Effector memory CD8-positive, alpha-beta T cell (primary cell): Measurements from ENCODE around the gene ATP2B2.

Source experiments
- ATAC-seq: fragments of 150-1000 bp; cut with Tn5 transposase; replicated peaks from 2 replicates; pipeline ENCODE4 v1.10.0; 2021; ENCODE audit warnings: mild to moderate bottlenecking, moderate library complexity
- DNase-seq, 3 experiments: peaks; one replicate each; pipeline ENCODE4 v3.0.0; 2021
- H3K27ac Mint-ChIP-seq, 2 donors: one replicate each; pipeline ENCODE4 v1.8.0; 2022; ENCODE audit warnings: mild to moderate bottlenecking in 2 of 2, mixed read lengths in 2 of 2, moderate library complexity in 2 of 2
- H3K27me3 Mint-ChIP-seq, 2 donors: one replicate each; pipeline ENCODE4 v1.8.0; 2022; ENCODE audit warnings: mixed read lengths in 2 of 2
- H3K36me3 Mint-ChIP-seq: one replicate; pipeline ENCODE4 v1.8.0; 2022; ENCODE audit warnings: mild to moderate bottlenecking, moderate library complexity, mixed read lengths; ENCODE audit not compliant: insufficient read depth
- H3K4me1 Mint-ChIP-seq, 2 donors: one replicate each; pipeline ENCODE4 v1.8.0; 2022; ENCODE audit warnings: low read depth in 2 of 2, mixed read lengths in 2 of 2
- H3K4me3 Mint-ChIP-seq, 2 donors: one replicate each; pipeline ENCODE4 v1.8.0; 2022; ENCODE audit warnings: mild to moderate bottlenecking in 2 of 2, mixed read lengths in 2 of 2, moderate library complexity in 2 of 2
- H3K9me3 Mint-ChIP-seq, 2 donors: one replicate each; pipeline ENCODE4 v1.8.0; 2022; ENCODE audit warnings: mixed read lengths in 2 of 2

The ATP2B2 gene

DNA sequence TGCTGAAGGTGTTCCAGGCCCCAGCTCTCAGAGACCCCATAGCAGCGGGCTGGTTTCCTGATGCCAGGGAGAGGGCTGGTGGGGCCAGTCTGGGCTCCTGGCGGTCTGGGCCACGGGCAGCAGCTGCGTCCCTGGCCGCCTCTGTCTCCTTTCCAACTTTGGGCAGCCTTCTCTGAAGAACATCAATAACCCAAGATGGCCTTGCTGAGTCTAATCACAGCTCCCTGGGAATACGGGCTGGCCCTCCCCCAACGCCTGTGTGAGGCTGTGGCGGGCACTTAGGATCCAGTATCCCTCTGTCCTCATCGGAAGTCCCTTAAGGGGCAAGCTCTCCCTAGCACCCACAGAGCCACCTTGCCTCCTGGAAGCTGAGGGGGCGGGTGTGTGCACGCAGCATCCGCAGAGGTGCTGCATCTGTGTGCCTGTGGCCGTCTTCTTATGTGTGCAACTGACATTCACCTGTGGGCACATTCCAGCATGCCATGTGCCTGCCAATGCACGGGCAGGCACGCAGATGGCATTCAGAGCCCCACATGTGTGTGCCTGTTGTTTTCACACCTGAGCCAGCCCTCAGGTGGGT lies 2.1 kb downstream of the ATP2B2 start:
- ATAC-seq (no peak), DNase-seq (no peak)
- Mint-ChIP-seq H3K27me3 (peaks cover 11 to 71% of the 10 kb centered on the region in 2 donors), H3K4me3 (no peak overlapping the region), H3K36me3 (no peaks in the 10 kb centered on the region), H3K4me1 (peaks cover 3 to 8% of the 10 kb centered on the region in 2 donors), H3K9me3 (no peaks in the 10 kb centered on the region), H3K27ac (no peak overlapping the region)

GRCh38 chr3:10502185-10502880 lies 3.1 kb downstream of the ATP2B2 start:
- Mint-ChIP-seq H3K4me3 (no peak overlapping the region), H3K4me1 (peaks cover 3 to 8% of the 10 kb centered on the region in 2 donors), H3K27me3 (peaks cover 11 to 62% of the 10 kb centered on the region in 2 donors), H3K27ac (no peak overlapping the region), H3K9me3 (no peaks in the 10 kb centered on the region), H3K36me3 (no peaks in the 10 kb centered on the region)
- DNase-seq (no peak), ATAC-seq (no peak)

- Mint-ChIP-seq H3K9me3 (no peaks in the 10 kb centered on the region), H3K27me3 (peaks cover 11 to 62% of the 10 kb centered on the region in 2 donors), H3K4me1 (peaks cover 3 to 8% of the 10 kb centered on the region in 2 donors), H3K27ac (no peak overlapping the region), H3K36me3 (no peaks in the 10 kb centered on the region), H3K4me3 (no peak overlapping the region)
- ATAC-seq (no peak), DNase-seq (no peak)
These were observed 3.7 kb downstream of the ATP2B2 start for GRCh38 chr3:10501664-10502052.

DNA sequence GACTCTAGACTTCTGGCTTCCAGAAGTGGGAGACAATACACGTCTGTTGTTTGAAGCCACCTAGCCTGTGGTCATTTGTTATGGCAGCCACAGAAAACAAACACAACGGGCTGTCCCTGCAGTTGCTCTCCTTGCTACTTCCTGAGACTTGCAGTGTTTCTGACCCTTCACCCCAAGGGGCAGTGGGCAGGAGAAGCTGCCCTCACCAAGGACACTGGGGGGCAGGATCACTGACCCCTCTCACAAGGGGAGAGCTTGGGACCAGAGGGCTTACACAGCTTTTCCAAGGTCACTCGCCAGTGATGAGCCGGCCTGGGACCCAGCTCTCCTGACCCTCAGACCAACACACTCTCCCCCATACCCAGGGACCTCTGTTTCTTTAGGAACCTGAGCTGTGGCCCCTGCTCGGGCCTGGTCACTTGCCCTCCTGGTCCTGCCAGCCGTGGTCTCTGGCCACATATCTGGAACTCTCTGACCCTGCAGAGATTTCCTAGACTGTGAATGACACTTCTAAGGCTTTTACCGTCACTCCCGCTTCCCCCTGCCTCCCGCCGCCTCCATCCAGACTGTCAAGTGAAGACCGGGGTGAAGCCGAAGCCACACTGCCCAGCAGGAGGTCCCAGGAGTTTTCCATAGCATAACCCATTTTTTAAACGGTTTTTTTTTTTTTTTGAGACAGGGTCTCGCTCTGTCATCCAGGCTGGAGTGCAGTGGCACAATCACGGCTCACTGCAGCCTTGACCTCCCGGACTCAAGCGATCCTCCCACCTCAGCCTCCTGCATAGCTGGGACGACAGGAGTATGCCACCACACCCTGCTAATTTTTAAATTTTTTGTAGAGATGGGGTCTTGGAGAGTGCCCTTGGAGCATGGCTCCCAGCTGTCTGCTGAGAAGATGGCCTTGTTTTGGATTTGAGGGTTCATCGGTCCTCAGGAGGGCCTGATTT lies 4.4 kb downstream of the ATP2B2 start:
- no peak overlapping the region for H3K27ac Mint-ChIP-seq
- peaks cover 11 to 57% of the 10 kb centered on the region in 2 donors for H3K27me3 Mint-ChIP-seq
- no peak overlapping the region for H3K4me3 Mint-ChIP-seq
- H3K9me3 Mint-ChIP-seq, result no peaks in the 10 kb centered on the region
- H3K36me3 Mint-ChIP-seq, result no peaks in the 10 kb centered on the region
- DNase-seq (no peak), ATAC-seq (no peak)
- peaks cover 3 to 8% of the 10 kb centered on the region in 2 donors for H3K4me1 Mint-ChIP-seq

DNA sequence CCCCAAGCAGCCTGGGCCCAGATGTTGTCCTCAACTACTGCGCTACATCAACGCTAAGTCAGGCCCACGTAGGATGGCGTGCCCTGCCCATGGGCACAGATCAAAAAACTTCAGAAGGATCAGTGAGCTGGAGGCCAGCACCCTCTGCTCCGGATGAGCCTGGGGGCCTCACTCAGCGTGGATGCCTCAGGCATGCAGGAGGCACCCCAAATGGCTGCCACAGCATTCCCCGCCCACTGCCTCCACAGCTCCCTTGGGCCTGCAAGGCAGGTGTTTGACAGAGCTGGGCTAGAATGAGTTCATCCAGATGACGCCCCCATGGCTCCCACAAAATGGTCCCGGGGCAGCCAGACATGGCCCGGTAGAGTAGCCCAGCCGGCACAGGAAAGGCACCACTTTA lies 7.1 kb downstream of the ATP2B2 start:
- peaks cover 3 to 5% of the 10 kb centered on the region in 2 donors for H3K4me1 Mint-ChIP-seq
- no peaks in the 10 kb centered on the region for H3K9me3 Mint-ChIP-seq
- H3K27me3 Mint-ChIP-seq, result peaks cover 5 to 44% of the 10 kb centered on the region in 2 donors
- ATAC-seq (no peak), DNase-seq (no peak)
- no peak overlapping the region for H3K4me3 Mint-ChIP-seq
- no peaks in the 10 kb centered on the region for H3K36me3 Mint-ChIP-seq
- H3K27ac Mint-ChIP-seq, result no peak overlapping the region

DNA sequence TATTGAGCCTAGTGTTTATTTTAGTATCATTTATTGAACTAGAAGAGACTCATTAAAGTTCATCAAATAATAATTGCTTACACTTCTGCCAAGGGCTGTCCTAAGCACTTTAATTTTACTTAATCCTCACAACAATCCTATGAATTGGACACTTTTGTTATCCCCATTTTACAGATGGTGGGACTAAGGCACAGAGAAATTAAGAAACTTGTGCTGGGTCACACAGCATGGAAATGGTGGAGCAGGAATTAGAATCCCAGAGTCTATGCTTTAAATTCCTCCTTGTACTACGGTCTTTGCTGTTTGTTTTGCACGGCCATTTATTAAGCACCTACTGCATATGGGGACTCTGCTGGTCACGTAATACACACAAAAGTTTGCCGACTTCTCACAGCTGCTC lies 7.9 kb downstream of the ATP2B2 start:
- ATAC-seq (no peak), DNase-seq (no peak)
- no peak overlapping the region for H3K4me3 Mint-ChIP-seq
- no peak overlapping the region for H3K27ac Mint-ChIP-seq
- H3K9me3 Mint-ChIP-seq, result no peaks in the 10 kb centered on the region
- peaks cover 5 to 47% of the 10 kb centered on the region in 2 donors for H3K27me3 Mint-ChIP-seq
- H3K4me1 Mint-ChIP-seq, result peaks cover 3 to 5% of the 10 kb centered on the region in 2 donors
- H3K36me3 Mint-ChIP-seq, result peaks cover 4% of the 10 kb centered on the region

- no peaks in the 10 kb centered on the region for H3K9me3 Mint-ChIP-seq
- no peak overlapping the region for H3K27ac Mint-ChIP-seq
- DNase-seq (no peak), ATAC-seq (no peak)
- H3K36me3 Mint-ChIP-seq, result peaks cover 4% of the 10 kb centered on the region
- H3K4me3 Mint-ChIP-seq, result no peak overlapping the region
- H3K4me1 Mint-ChIP-seq, result peaks cover 3 to 5% of the 10 kb centered on the region in 2 donors
- peaks cover 0 to 39% of the 10 kb centered on the region in 2 donors for H3K27me3 Mint-ChIP-seq
These were observed 9.1 kb downstream of the ATP2B2 start for GRCh38 chr3:10496121-10496863.

DNA sequence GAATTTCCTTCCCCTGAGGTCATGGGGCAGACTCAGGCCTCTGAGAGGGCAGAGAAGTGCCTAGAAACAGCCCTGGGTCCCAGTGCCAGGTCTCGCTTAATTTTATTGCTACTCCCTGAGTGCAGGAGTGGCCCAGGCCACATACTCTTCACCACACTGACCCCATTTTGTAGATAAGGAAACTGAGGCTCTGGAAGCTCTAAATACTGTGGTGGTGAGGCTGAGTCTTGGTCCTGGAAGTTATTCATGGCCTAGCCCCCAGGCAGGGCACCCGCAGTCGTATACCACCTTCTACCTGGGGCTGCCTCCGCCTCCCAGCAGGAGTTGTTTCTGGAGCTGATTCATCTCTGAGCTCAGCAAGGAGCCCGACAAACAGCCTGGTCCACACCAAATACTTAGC lies 9.8 kb downstream of the ATP2B2 start:
- peaks cover 4% of the 10 kb centered on the region for H3K36me3 Mint-ChIP-seq
- peaks cover 0 to 32% of the 10 kb centered on the region in 2 donors for H3K27me3 Mint-ChIP-seq
- no peak overlapping the region for H3K27ac Mint-ChIP-seq
- ATAC-seq (no peak), DNase-seq (no peak)
- H3K9me3 Mint-ChIP-seq, result no peaks in the 10 kb centered on the region
- no peak overlapping the region for H3K4me3 Mint-ChIP-seq
- H3K4me1 Mint-ChIP-seq, result peaks cover 3 to 5% of the 10 kb centered on the region in 2 donors

DNA sequence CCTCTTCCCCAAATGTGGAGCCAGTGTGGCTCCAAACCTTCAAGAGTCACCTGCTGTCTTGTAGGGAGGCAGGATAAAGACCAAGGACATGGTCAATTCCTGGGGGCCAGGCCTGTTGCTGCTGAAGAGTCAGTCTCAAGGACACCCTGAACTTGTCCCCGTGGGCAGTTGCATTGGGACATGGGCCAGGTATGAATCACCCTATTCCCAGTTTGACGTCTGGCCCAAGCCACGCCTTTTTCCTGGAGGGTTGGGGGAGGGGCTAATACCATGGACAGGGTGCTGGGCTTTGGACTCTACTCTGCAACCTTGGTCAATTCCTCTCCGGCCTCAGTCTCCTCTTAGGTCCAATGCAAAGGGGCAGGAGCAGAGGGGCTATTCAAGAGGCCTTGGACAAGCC lies 10.4 kb downstream of the ATP2B2 start:
- H3K27me3 Mint-ChIP-seq, result peaks cover 0 to 26% of the 10 kb centered on the region in 2 donors
- H3K36me3 Mint-ChIP-seq, result peaks cover 4% of the 10 kb centered on the region
- DNase-seq (no peak), ATAC-seq (no peak)
- H3K27ac Mint-ChIP-seq, result no peak overlapping the region
- no peak overlapping the region for H3K4me3 Mint-ChIP-seq
- no peaks in the 10 kb centered on the region for H3K9me3 Mint-ChIP-seq
- peaks cover 0 to 1% of the 10 kb centered on the region in 2 donors for H3K4me1 Mint-ChIP-seq

GRCh38 chr3:10494180-10494579 lies 11.2 kb downstream of the ATP2B2 start:
- Mint-ChIP-seq H3K4me1 (no peaks in the 10 kb centered on the region), H3K27ac (no peak overlapping the region), H3K36me3 (peaks cover 4% of the 10 kb centered on the region), H3K9me3 (no peaks in the 10 kb centered on the region), H3K27me3 (peaks cover 0 to 24% of the 10 kb centered on the region in 2 donors), H3K4me3 (no peak overlapping the region)
- ATAC-seq, result no peak
- DNase-seq, result no peak

GRCh38 chr3:10493202-10493589 lies 12.2 kb downstream of the ATP2B2 start:
- no peak for DNase-seq
- H3K27me3 Mint-ChIP-seq, result peaks cover 0 to 24% of the 10 kb centered on the region in 2 donors

DNA sequence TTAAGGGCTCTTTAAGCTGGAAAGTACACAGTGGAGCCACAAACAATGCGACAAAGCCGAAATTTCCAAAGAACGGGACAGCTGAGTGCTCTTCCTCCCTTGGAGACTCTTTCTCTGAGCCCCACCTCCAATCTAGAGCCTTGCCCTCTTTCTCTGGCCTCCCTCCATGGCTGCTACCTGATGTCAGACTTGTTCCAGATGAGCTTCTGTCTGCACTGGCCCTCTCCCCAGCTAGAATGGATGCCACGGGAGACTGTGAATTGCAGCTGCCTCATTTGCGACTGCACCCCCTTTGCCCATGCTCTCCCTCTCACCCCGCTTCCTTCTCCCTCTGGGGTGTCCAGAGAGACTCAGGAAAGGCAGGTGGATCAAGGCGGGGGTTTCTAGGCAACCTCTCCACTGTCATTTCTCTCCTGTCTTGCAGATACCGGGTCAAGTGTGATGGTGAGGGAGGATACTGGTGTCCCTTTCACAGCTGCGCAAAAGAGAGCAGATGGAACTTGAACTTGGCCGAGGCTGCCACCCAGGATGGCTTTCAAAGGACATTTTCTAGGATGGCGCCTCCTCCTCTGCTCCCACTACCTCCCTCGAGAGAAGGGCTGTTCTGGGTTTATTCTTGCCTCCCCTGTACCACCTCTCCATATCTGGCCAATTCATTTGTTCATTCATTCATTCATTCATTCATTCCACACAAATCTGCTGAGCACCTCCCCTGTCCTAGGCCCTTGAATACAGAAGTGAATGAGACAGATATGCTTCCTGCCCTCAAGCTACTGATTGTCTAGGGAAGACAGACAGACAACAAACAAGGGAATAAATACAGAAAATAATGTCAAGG lies 12.8 kb downstream of the ATP2B2 start:
- H3K27me3 Mint-ChIP-seq, result peaks cover 0 to 24% of the 10 kb centered on the region in 2 donors
- no peaks in the 10 kb centered on the region for H3K9me3 Mint-ChIP-seq
- H3K4me1 Mint-ChIP-seq, result no peaks in the 10 kb centered on the region
- H3K4me3 Mint-ChIP-seq, result no peak overlapping the region
- no peak overlapping the region for H3K27ac Mint-ChIP-seq
- DNase-seq (no peak), ATAC-seq (no peak)
- H3K36me3 Mint-ChIP-seq, result peaks cover 4% of the 10 kb centered on the region

More at GRCh38 chr3:10493202-10493589, 12.2 kb downstream of the ATP2B2 start:
- H3K27ac Mint-ChIP-seq, result no peak overlapping the region
- no peak overlapping the region for H3K4me3 Mint-ChIP-seq
- no peaks in the 10 kb centered on the region for H3K4me1 Mint-ChIP-seq
- no peak for ATAC-seq
- peaks cover 4% of the 10 kb centered on the region for H3K36me3 Mint-ChIP-seq
- H3K9me3 Mint-ChIP-seq, result no peaks in the 10 kb centered on the region
